HG03571 (cell line): Measurements from ENCODE around the gene NF1.
"Not testable (repeated sequence)": the region's sequence is repeated elsewhere in the genome, so short reads cannot be mapped to it uniquely, and the experiment has no call there.

Experiments
- ATAC-seq: cut with Tn5 transposase; IDR thresholded peaks from one replicate; pipeline ENCODE4 v1.9.1; 2021; ENCODE audit not compliant: unreplicated experiment

NF1 gene

DNA sequence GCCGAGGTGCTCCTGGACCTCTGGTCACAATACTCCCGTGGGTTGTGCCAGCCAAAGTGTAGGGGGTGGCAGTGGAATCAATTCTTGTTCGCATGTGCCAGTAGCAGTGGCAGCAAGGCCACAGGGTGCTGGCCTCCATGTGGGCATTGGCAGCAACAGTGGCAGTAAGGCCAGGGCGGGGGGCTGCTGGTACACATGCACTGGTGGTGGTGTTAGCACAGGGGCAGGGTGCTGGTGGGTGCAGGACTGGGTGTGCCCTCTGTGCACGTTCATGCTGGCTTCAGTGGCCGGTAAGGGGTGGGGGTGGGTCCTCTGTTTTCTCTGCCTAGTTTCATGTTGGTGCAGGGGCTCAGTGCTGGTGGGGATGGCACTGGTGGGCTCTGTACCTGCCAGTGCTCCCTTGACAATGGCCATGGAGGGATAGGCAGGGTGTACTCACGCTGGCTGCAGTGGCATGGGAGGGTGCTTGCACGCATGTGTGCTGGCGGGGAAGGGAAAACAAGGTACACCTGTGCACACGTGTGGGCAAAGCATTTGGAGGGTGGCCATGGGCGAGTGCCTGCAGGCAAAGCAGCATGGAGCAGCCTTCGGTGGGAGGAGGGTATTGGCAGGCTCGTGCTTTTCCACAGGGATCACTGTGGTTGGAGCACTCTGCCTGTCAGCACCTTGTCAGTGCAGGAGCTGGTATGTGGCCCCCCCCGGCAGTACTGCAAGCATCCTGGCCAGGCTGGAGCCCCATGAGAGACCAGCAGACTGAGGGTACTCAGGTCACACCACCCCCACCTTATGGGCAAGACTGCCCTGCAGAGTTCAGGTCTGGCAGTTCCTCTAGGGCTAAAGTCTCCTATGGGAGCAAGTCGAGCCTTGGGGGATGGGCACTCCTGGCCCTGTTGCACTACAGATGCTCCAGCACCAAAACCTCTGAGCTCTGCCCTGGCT, 35.8 kb downstream of the NF1 start:
- no peak for ATAC-seq

DNA sequence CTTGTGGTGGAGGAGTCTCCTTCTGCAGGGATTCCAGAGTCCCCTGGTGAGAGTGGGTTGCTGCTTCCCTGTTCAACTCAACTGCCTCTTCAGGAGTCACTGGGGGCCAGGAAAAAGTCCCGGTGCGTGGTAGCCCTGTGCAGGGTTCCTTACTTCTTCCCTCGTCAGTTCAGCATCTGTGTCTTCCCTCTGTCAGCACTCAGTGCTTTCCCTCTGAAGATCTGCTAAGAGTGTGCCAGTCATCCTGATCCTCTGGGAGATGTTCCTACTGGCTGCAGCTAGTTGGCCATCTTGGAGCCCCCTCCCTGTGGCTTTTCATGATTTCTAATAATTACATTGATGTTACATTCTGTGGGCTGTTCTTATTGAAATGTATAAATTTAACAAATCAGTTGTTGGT, 36.5 kb downstream of the NF1 start:
- ATAC-seq = no peak

DNA sequence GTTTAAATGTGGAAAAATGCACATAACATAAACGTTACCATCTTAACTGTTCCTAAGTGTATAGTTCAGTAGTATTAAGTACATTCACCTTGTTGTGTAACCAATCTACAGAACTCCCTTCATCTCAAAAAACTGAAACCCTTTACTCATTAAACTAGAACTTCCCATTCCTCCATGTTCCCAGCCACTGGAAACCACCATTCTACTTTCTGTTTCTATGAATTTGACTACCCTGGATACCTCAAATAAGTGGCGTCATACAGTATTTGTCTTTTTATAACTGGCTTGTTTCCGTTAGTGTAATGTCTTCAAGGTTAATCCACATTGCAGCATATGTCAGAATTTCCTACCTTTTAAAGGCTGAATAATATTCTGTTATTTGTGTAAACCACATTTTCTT, 38.2 kb downstream of the NF1 start:
- no peak for ATAC-seq

DNA sequence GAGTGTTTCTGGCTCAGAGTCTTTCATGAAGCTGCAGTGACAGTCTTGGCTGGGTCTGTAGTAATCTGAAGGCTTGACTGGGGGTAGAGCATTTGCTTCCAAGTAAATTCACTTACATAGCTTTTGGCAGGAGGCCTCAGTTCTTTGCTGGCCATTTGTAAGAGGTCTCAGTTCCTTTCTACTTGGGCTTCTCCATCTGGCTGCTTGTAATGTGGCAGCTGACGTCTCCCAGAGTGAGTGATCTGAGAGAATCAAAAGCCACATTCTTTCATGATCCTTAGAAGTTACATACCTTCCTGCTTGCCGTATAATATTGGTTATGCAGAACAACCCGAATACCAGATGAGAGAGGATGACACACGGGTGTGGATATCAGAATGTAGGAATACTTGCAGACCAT, 39.8 kb downstream of the NF1 start:
- no peak for ATAC-seq

DNA sequence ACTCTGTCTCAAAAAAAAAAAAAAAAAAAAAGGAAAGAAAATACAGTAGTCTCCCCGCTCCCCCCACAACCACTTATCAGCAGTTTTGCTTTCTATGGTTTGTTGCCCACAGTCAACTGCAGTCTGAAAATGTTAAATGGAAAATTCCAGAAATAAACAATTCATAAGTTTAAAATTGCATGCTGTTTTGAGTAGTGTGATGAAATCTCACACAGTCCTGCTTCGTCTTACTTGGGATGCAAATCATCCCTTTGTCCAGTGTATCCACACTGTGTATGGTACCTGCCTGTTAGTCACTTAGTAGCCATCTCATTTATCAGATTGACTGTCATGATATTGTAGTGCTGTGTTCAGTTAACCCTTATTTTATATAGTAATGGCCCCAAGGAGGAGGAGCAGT, 41.5 kb downstream of the NF1 start:
- ATAC-seq = no peak

DNA sequence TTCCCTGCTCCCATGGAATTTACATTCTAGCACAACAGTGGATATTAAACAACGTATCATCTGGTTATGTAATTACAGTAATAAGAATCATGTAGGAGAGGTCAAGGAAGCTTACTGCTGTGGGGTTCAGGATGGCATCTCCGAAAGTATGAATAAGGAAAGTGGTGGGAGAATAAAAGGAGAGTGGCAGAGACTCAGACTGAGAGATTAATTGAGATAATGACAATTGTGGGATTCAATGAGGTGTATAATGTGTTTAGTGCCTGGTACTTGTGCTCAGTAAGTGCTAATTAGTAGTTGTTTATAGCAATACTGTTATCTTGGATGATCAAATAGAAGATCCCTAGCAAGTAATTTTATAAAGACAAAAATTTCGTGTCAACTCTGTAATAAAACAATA, 45.3 kb downstream of the NF1 start:
- ATAC-seq = no peak

DNA sequence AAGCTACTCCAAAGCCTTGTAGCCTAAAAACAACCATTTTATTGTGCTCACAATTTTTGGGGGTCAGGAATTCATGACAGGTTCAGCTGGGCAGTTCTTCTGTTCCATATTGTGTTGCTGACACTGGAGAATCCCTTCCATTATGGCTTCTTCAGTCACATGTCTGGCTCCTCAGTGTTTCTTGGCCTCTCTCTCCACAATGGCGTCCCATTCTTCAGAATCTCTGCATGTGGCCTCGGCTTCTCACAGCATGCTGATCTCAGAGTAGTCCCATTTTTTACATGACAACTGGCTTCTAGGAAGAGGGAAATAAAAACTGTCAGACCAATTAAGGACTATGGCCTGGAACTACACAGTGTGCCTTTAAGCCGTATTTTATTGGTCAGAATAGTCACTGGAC, 49.7 kb downstream of the NF1 start:
- no peak for ATAC-seq

DNA sequence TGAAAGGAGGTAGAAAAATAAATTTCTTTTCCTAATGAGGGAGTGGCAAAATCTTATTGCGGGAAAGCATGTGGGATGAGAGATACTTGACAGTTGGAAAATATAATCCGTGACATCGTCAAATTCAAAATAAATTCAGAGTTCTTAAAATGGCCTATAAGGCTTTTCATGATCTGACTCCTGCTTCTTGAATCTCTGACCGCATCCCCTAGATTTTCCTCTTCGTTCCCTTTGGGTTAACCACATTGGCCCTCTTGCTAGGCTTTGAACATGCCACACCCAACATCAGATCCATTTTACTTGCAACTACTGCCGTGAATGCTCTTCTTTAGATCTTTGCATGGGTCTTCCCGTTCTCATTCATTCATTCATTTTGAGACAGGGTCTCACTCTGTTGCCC, 50.1 kb downstream of the NF1 start:
- ATAC-seq = no peak

DNA sequence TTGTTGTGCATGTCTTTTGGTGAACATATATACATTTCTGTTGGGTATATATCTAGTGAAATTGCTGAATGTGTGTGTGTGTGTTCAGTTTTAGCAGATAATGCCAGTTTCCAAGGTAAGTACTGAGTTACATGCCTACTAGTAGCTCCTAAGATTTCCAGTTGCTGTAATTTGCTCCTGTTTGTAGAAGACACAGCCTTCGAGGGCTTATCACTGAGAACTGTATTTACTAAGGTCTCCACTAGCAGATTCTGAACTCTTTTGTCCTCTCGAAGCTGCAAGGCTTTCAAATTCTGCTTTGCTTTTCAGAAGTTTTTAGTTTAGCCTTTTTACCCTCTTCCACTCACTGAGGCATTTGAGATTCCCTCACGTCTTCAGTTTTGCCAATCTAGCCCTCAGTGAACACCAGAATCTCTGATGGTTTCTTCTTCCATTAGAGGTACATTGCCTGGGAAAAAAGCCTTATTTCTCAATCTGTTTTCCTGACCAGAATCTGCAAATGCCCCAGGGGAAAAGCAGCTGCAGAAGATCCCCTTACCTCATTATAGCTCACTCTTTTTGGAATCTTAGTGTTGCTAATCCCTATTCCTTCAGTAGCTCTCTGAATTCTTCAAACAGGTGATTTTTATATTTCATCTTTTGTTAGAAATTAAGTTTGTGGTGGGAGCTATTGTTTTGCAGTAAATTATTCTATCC, 52.9 kb downstream of the NF1 start:
- ATAC-seq = no peak

DNA sequence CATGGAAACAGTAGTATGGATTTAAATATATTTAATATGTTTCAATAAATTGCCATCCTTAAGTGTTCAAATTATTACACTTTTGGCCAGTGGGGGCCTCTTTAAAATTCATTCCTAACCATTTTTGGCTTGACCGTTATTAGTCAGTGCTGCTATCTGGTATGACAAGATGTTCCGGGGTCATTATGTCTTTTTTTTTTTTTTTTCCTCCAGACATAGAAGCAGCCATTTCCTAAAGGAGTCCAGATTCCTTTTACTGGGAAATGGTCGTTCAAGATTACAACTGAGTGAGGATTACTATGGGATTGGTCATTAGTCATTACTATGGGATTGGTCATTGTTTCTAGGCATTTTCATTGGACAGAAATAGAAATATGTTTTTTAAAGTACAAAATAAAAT, 53.4 kb downstream of the NF1 start:
- ATAC-seq = no peak

DNA sequence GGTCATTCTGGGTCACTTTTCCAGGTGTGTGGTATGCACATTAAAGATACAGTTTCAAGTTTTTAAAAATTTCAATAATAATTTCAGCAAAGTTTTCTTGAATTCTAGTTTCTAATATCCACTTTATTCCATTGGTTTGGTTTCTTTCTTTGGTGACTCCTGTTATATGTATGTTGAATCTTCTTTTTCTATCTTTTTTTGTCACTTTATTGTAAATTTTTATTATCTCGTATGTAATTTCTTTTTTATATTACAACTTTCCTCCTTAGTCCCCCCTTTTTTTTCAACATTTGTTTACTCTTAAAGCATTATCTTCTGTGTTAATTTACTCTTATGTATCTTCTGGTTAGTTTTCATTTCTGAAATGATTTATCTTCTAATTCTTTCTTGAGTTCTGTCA, 57.5 kb downstream of the NF1 start:
- ATAC-seq = no peak

DNA sequence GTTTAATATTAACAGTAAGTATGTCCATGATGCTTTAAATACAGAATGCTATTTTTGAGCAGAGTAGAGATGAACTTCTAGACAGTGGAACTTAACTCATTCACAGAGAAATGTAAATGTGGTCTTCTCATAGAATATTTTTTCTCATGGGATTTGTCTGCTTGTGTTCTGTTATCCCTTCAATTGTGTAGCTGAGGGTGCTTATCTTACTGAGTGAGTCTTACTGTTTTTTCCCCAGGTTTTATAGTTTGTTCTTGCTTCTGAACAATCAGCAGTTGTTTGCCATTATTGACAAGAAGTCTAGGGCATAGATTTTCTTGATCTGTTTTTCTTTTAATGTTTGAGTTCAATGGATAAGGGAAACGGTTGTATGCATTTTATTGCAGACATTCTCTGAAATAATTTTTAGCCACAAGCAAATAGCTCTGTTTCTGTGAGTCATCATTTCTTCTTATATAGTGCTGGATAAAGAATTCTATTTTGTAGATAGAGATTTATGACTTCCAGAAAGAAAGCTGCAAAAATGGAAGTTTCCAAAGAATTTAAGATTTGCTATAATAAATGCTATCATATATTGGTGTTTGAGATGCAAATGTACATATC, 60.5 kb downstream of the NF1 start:
- ATAC-seq = no peak

DNA sequence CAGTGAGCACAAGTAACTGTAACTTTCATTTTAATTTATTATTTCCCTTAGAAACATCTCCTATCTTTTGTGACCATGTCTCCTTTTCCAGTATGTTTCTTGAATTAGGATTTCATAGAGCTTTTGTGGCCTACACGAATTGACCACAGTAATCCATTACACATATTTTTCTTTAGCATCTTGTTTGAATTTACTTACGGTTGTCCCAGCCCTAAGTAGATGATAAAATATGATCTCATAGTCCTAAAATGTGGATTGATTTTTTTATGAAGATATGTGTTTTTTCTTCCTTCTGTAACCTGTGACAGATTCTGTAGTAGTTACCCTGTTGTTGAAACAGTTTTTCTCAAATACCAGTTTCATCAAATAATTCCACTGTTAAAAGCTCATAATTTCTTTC, 61.5 kb downstream of the NF1 start:
- ATAC-seq = no peak

DNA sequence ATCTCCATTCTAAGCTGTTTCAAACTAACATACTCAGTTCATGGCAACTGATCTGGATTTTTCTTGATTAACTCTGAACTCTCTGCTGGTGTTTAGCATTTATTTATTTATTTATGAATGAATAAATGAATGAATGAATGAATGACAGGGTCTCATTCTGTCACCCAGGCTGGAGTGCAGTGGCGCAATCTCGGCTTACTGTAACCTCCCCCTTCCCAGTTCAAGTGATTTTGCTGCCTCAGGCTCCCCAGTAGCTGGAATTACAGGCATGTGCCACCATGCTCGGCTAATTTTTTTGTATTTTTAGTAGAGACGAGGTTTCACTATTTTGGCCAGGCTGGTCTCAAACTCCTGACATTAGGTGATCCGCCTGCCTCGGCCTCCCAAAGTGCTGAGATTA, 62.1 kb downstream of the NF1 start:
- ATAC-seq = not testable (repeated sequence)

DNA sequence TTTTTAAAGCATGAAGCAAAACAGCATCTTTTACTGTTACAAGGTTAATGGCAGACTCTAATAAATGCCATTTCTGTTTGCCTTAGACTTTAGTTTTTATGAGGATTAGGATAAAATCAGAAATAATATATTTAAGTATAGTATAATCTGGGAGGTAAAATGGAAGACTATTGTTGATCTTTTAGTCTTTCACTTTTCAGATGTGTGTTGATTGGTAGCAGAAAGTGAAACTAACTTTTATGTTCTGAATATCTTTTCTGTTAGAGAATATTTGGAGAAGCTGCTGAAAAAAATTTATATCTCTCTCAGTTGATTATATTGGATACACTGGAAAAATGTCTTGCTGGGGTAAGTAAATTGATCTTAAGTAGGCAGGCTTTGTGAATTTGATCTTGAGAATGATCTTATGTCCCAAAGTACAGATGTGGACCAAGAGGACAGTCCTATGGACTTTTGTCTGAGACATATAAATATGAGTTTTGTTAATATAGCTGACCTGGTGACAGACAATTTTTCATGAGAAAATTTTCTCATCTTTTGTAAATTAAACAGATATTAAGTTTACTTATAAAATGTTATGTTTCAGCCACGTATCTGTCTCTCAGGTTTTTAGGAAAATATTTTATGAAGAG, 64.1 kb downstream of the NF1 start:
- ATAC-seq = no peak

DNA sequence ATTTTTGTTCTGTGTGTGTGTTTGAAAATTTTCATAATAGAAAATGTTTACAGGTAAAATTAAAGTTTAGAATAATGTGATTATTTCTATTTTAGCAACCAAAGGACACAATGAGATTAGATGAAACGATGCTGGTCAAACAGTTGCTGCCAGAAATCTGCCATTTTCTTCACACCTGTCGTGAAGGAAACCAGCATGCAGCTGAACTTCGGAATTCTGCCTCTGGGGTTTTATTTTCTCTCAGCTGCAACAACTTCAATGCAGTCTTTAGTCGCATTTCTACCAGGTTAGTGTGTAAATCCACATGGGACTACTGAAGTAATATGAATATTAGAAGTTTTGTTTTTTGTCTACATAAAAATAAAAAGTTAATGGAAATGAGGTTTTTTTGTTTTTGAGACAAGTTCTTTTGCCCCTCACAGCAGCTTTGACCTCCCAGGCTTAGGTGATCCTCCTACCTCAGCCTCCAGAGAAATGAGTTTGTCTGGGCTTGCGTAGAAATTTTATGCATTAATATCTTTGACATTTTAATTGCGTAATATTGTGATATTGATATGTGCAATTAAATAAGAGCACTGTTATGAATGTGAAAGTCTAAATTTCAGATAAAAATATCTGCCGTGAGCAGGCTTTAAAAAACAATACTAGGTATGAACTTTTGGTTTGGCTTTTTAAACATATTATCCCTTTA, 68.5 kb downstream of the NF1 start:
- ATAC-seq = no peak

DNA sequence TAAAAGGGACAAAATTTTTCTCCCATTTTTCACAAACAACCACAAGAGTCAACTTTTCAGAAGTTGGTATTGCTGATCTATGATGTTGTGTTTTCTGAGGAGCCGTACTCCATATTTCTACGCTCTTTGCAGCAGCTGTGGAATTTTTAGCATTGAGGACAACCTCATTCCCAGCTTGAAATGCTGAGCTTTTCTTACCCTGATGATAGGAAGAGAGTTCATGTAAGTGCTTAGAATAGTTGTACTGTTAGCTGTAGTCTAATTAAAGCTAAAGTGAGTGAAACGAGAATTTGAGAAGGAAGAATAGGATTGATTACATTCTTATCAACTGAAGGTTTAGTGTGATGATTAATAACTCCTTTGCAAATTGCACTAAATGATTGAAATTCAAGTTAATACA, 72.3 kb downstream of the NF1 start:
- ATAC-seq = no peak

DNA sequence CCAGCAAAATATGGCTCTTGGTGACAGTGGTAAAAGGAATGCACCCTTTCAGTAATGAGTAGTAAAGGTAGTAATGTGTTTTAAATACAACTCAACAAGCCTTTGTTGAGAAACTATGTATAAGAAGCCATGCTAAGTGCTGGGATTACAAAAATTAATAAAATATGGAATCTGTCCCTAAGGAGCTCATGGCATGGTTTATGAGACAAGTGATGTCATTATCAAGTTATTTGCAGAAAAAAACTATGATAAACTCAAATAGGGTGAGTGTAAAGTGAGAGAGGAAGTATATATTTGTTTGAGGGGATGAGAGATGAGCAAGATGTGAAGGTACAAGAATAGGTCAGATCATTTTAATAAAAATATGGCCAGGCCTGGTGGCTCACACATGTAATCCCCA, 76.9 kb downstream of the NF1 start:
- no peak for ATAC-seq

DNA sequence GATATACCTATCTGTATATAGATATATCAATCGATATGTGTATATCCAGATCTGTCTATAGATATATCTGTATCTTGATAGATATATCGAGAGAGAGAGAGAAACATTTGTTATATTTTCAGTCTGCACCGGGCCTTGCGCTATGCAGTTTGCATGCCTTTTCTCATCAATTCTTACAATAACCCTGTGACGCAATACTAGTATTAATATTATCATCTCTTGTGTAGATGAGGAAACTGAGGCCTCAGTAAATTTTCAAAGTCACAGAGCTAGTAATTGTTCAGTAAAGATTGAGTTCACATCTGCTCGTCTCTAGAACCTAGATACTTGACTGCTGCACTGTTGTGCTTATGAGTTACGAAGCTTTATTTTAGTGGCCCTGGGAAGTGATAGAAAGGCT, 77.6 kb downstream of the NF1 start:
- ATAC-seq = no peak

DNA sequence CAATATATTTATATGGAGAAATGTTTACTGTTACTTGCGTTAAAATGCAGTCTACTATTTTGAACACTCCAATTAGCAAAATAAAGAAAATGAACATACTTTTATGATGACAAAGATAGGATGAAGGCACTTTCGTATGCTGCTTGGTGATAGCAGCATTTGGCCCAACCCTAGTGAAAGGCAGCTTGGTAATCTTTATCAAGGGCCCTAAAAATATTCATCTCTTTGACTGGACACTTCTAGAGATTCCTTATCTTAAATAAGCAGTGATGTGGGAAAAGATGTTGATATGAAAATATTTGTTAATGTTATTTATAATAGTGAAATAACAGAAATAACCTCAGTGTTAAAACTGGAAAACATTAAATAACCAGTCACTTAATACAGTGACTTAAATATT, 79.4 kb downstream of the NF1 start:
- no peak for ATAC-seq

DNA sequence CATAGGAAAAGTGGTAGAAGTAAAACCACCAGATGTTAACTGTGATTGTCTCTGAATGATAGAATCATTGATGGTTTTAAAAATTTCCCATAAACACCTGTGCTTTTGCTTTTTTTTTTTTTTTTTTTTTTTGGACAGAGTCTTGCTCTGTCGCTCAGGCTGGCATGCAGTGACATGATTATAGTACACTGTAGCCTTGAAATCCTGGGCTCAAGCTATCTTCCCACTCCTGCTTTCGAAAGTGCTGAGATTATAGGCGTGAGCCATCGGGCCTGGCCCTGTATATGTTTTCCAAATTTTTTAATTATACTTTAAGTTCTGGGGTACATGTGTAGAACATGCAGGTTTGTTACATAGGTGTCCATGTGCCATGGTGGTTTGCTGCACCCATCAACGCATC, 80.5 kb downstream of the NF1 start:
- ATAC-seq = no peak
